CD4-positive, alpha-beta T cell treated with Interleukin-15 for 4 hours (primary cell): ENCODE measurements around the gene PNPLA3.

Experiments used
- DNase-seq: peaks from one replicate; pipeline ENCODE4 v3.0.0-alpha.2; 2020; ENCODE audit warnings: low spot score

PNPLA3 gene

GRCh38 chr22:43923631-43924464, at the start of gene PNPLA3:
TSS of gene PNPLA3 (plus strand) at chr22:43923805. CDS start at chr22:43923912, 107 bp downstream.
- peak; percentile 67 for DNase-seq

GRCh38 chr22:43876866-43877509, 46.6 kb upstream of the PNPLA3 start:
- no peak for DNase-seq

- DNase-seq = no peak
These were observed 45.4 kb upstream of the PNPLA3 start for GRCh38 chr22:43878079-43878795.

GRCh38 chr22:43878831-43879550, 44.6 kb upstream of the PNPLA3 start:
- DNase-seq = no peak

GRCh38 chr22:43879901-43880540, 43.6 kb upstream of the PNPLA3 start:
- no peak for DNase-seq

- no peak for DNase-seq
These were observed 43.0 kb upstream of the PNPLA3 start for GRCh38 chr22:43880541-43880991.

GRCh38 chr22:43881091-43882061, 42.2 kb upstream of the PNPLA3 start:
- DNase-seq = no peak

- no peak for DNase-seq
These were observed 41.4 kb upstream of the PNPLA3 start for GRCh38 chr22:43882122-43882767.

GRCh38 chr22:43883012-43883661, 40.5 kb upstream of the PNPLA3 start:
- DNase-seq = peak; percentile 45

- no peak for DNase-seq
These were observed 39.7 kb upstream of the PNPLA3 start for GRCh38 chr22:43883719-43884415.

- DNase-seq = peak; percentile 25
These were observed 38.8 kb upstream of the PNPLA3 start for GRCh38 chr22:43884600-43885318.

GRCh38 chr22:43885319-43885671, 38.3 kb upstream of the PNPLA3 start:
- no peak for DNase-seq

GRCh38 chr22:43885786-43886185, 37.8 kb upstream of the PNPLA3 start:
- no peak for DNase-seq

- no peak for DNase-seq
These were observed 37.4 kb upstream of the PNPLA3 start for GRCh38 chr22:43886231-43886630.

GRCh38 chr22:43887391-43887790, 36.2 kb upstream of the PNPLA3 start:
- DNase-seq = no peak

- DNase-seq = no peak
These were observed 34.9 kb upstream of the PNPLA3 start for GRCh38 chr22:43888740-43889139.

- DNase-seq = no peak
These were observed 34.3 kb upstream of the PNPLA3 start for GRCh38 chr22:43889201-43889859.

GRCh38 chr22:43889860-43890253, 33.7 kb upstream of the PNPLA3 start:
- no peak for DNase-seq
